ENCODE data around the gene CISD2.

GRCh38 chr4:102826105-102826889 lies 42.5 kb upstream of the CISD2 start:
- TF ChIP-seq CTCF (IDR thresholded peaks at IDR 0.05; ENCODE audit: borderline replicate concordance, extremely low read depth, low read length, poor library complexity, severe bottlenecking) (no peak), EZH2 (IDR thresholded peaks at IDR 0.05; ENCODE audit: borderline replicate concordance, low read depth, low read length, severe bottlenecking) (no peak)
